ENCODE results near the gene CYFIP2. TPM values are rescaled to one million over a fixed set of nuclear protein-coding genes. Genes with fewer than 3 reads are reported as not detected.

Gene CYFIP2
- total RNA-seq, 1 experiment from 2014 or later, result 74.7 TPM

DNA sequence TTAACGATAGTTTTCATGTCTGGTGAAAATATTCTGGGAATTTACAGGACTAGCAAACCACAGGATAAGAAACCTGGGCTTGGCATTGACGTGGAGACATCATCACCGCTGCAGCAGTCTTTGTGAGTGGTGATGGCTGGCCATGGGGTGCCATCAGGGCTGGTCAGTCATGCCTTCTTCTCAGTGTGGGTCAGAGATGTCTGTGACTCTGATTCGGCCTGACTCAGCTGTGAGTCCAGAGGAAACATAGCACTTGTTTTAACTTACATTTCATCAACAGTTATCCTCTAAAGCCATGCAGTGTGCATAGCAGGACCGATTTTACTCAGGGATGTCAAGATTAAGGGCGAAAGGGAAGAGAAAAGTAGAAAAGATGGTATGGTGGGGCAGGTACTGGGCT, 33.2 kb upstream of the CYFIP2 start:
- Mint-ChIP-seq H3K27me3 (ENCODE audit: low read depth) (no peaks in the 10 kb centered on the region), H3K9me3 (no peaks in the 10 kb centered on the region), H3K36me3 (ENCODE audit: insufficient read depth in 1 of 3, low read depth in 3 of 3) (no peaks in the 10 kb centered on the region), H3K4me1 (0 out of 4 replicates have a peak, but pooled peaks cover 0 to 2% of the 10 kb centered on the region in 2 experiments), H3K27ac (no peak overlapping the region), H3K4me3 (no peak overlapping the region)
- no peaks in the 10 kb centered on the region for H3K4me1 ChIP-seq (ENCODE audit: insufficient read depth, low read length)
- H3K14ac ChIP-seq (ENCODE audit: insufficient read depth, low read length), result no peak overlapping the region
- H3K79me1 ChIP-seq (ENCODE audit: insufficient read depth, low read depth, low read length, poor library complexity, severe bottlenecking), result no peaks in the 10 kb centered on the region
- no peak overlapping the region for H2BK20ac ChIP-seq (ENCODE audit: low read depth, low read length, poor library complexity, severe bottlenecking)
- no CpG with 5 or more reads among the region's 6 CpGs for WGBS (ENCODE audit: extremely low coverage, insufficient read length, low lambda C conversion rate)
- H3K56ac ChIP-seq (ENCODE audit: insufficient read length, low read depth, low read length), result no peak overlapping the region
- no peak overlapping the region for H4K5ac ChIP-seq (ENCODE audit: insufficient read length, low read depth, low read length)
- no peaks in the 10 kb centered on the region for H3K23me2 ChIP-seq (ENCODE audit: insufficient read length, low read depth, low read length, poor library complexity, severe bottlenecking)
- H4K91ac ChIP-seq (ENCODE audit: insufficient read length, low read depth, low read length), result no peak overlapping the region
- H4K20me1 ChIP-seq (ENCODE audit: control insufficient read depth, insufficient read depth, insufficient read length), result no peaks in the 10 kb centered on the region
- no peaks in the 10 kb centered on the region for H3K27me3 ChIP-seq (ENCODE audit: insufficient read depth, low read length)
- no peak for TF ChIP-seq CTCF (conservative IDR thresholded peaks at IDR 0.05)
- no peak overlapping the region for H2BK12ac ChIP-seq (ENCODE audit: insufficient read length, low read depth, low read length)
- no peak overlapping the region for H3K27ac ChIP-seq (ENCODE audit: insufficient read length, low read depth, low read length)
- no peak for DNase-seq
- H2BK5ac ChIP-seq (ENCODE audit: insufficient read length, low read length), result no peak overlapping the region
- no peak overlapping the region for H3K9ac ChIP-seq (ENCODE audit: extremely low read depth, insufficient read length, low read length)
- no peak overlapping the region for H2BK120ac ChIP-seq (ENCODE audit: low read depth, low read length, poor library complexity, severe bottlenecking)
- H2AFZ ChIP-seq (ENCODE audit: low read length), result no peak overlapping the region
- H3K79me2 ChIP-seq (ENCODE audit: insufficient read depth, low read length), result no peaks in the 10 kb centered on the region
- H3K9me3 ChIP-seq (ENCODE audit: control insufficient read depth, low read depth, low read length), result no peaks in the 10 kb centered on the region
- no peak overlapping the region for H2BK15ac ChIP-seq (ENCODE audit: low read depth, low read length)
- H3K4ac ChIP-seq (ENCODE audit: low read depth, low read length), result no peak overlapping the region
- no peak overlapping the region for H3K4me2 ChIP-seq (ENCODE audit: insufficient read depth, insufficient read length, low read length)
- no peak overlapping the region for H3K23ac ChIP-seq (ENCODE audit: insufficient read length, low read depth, low read length)
- no peak overlapping the region for H4K8ac ChIP-seq (replicated peaks; ENCODE audit: insufficient read length, low read depth, low read length)
- no peak overlapping the region for H3K18ac ChIP-seq (ENCODE audit: insufficient read length, low read depth, low read length)
- no peak overlapping the region for H2AK5ac ChIP-seq (ENCODE audit: insufficient read length, low read length)
- no peak overlapping the region for H3T11ph ChIP-seq (ENCODE audit: low read length)
